Sigmoid colon (tissue), 7 donors: Measurements from ENCODE around the gene MORN1. TPM values are rescaled to one million over a fixed set of nuclear protein-coding genes. Genes with fewer than 3 reads are reported as not detected.

ENCODE experiments used
- DNase-seq: peaks from one replicate; pipeline ENCODE4 v3.0.0-alpha.2; 2019
- H3K27ac ChIP-seq, 4 donors: fragments of 200-600 bp; sonication (generic); one replicate each; pipeline ENCODE4 v1.5.1; 2016 to 2019; ENCODE audit warnings: mild to moderate bottlenecking in 1 of 4
- H3K27me3 ChIP-seq, 3 donors: fragments of 200-600 bp; sonication (generic); one replicate each; pipeline ENCODE4 v1.5.1; 2019; ENCODE audit warnings: mild to moderate bottlenecking in 1 of 3
- H3K36me3 ChIP-seq, 4 donors: fragments of 200-600 bp; sonication (generic); one replicate each; pipeline ENCODE4 v1.5.1; 2016 to 2019
- H3K4me1 ChIP-seq, 4 donors: fragments of 200-600 bp; sonication (generic); one replicate each; pipeline ENCODE4 v1.5.1; 2017 to 2019
- H3K4me3 ChIP-seq, 4 donors: fragments of 200-600 bp; sonication (generic); one replicate each; pipeline ENCODE4 v1.5.1; 2017 to 2019; ENCODE audit warnings: mild to moderate bottlenecking in 2 of 4, moderate library complexity in 1 of 4
- H3K9me3 ChIP-seq, 4 donors: fragments of 200-600 bp in 3 of 4; sonication (generic) in 3 of 4; one replicate each; pipeline versions ENCODE4 v1.5.1 to v1.6.1; 2013 to 2019
- EP300 ChIP-seq, 4 donors: sonication (generic); formaldehyde crosslinking; IDR thresholded peaks; one replicate each; pipeline ENCODE4 v1.6.1; 2017; ENCODE audit warnings: antibody characterized with exemption in 4 of 4
- POLR2A ChIP-seq, 2 donors: fragments of 450-650 bp; IDR thresholded peaks; one replicate each; pipeline ENCODE4 v1.6.1; 2016; ENCODE audit warnings: antibody characterized with exemption in 2 of 2, mild to moderate bottlenecking in 2 of 2, moderate library complexity in 2 of 2
- POLR2AphosphoS5 ChIP-seq, 4 donors: sonication (generic); formaldehyde crosslinking; IDR thresholded peaks; one replicate each; pipeline ENCODE4 v1.6.1; 2017; ENCODE audit warnings: antibody characterized with exemption in 4 of 4
- WGBS, 2 donors: extraction: QIAGEN DNeasy Blood & Tissue Kit; methylation state at CpG; one replicate each; pipeline ENCODE4 v1.1.7; 2013; 5-methylcytosine and 5-hydroxymethylcytosine counted together
- intact Hi-C: fragments of 100-400 bp; cut with DNase I; formaldehyde crosslinking; loops from one replicate; pipeline ENCODE4 v1.15.1; 2023
- polyA plus RNA-seq, 3 donors: library from polyadenylated mRNA; stranded (reverse); fragments of 200-250 nt; gene quantifications; one replicate each; pipeline ENCODE4 v1.2.3, GENCODE V29; 2013
- total RNA-seq, 4 donors: library from RNA; depleted of rRNA; stranded (reverse); fragments of >200 nt; gene quantifications; one replicate each; pipeline ENCODE4 v1.1.0, GENCODE V29; 2016
- TF ChIP-seq, protein P1 (sequence below), 4 experiments: fragments of 450-650 bp in 3 of 4; fragments of 200-600 bp in 1 of 4; IDR thresholded peaks; one replicate each; pipeline ENCODE4 v1.5.1; 2016 to 2019; ENCODE audit warnings: antibody characterized with exemption in 4 of 4, mild to moderate bottlenecking in 3 of 4, moderate library complexity in 2 of 4
- donor health status: healthy with polysubstance abuse.
- donor health status: Bipolar disorder and iron deficiency.
- donor health status: healthy.

Gene MORN1
- total and polyA plus RNA-seq, 7 donors: 2.4 to 9.1 (median 6.4) TPM

DNA sequence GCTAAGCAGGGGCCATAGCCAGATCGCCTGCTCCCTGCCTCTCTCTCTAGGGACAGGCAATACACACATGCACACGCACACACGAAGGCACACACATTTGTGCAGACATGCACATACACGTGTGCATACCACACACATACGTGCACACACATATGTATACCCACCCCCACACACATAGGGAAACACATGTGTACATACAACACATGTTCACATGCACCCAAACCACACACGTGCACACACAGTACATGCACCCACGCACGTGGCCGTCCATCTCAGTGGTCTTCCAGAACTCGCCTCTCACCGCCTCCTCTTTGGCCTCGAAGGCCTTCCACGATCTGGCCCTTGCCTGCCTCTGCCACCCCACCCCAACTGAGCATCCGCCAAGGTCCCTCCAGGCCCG is 46.3 kb upstream of the MORN1 start:
- no peak for DNase-seq
- intact Hi-C loops: no loop called here
- 78 to 86% methylated on average over 15 of the region's 15 CpGs for WGBS, 2 donors
- Histone ChIP-seq H3K36me3 (no peaks in the 10 kb centered on the region), H3K27me3 (peaks cover 2 to 79% (median 31%) of the 10 kb centered on the region in 3 donors), H3K4me1 (no peaks in the 10 kb centered on the region), H3K4me3 (no peak overlapping the region), H3K9me3 (no peaks in the 10 kb centered on the region), H3K27ac (no peak overlapping the region)
- TF ChIP-seq, protein P1, sequence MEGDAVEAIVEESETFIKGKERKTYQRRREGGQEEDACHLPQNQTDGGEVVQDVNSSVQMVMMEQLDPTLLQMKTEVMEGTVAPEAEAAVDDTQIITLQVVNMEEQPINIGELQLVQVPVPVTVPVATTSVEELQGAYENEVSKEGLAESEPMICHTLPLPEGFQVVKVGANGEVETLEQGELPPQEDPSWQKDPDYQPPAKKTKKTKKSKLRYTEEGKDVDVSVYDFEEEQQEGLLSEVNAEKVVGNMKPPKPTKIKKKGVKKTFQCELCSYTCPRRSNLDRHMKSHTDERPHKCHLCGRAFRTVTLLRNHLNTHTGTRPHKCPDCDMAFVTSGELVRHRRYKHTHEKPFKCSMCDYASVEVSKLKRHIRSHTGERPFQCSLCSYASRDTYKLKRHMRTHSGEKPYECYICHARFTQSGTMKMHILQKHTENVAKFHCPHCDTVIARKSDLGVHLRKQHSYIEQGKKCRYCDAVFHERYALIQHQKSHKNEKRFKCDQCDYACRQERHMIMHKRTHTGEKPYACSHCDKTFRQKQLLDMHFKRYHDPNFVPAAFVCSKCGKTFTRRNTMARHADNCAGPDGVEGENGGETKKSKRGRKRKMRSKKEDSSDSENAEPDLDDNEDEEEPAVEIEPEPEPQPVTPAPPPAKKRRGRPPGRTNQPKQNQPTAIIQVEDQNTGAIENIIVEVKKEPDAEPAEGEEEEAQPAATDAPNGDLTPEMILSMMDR (IDR thresholded peaks at IDR 0.05): no peak
- TF ChIP-seq EP300 (IDR thresholded peaks at IDR 0.05): no peak

- WGBS, 2 donors: 86 to 93% methylated on average over 7 of the region's 7 CpGs
- intact Hi-C loops: no loop called here
- TF ChIP-seq POLR2AphosphoS5 (IDR thresholded peaks at IDR 0.05): no peak
- no peak for TF ChIP-seq POLR2A (IDR thresholded peaks at IDR 0.05)
- TF ChIP-seq, protein P1 (IDR thresholded peaks at IDR 0.05): no peak
- no peak for TF ChIP-seq EP300 (IDR thresholded peaks at IDR 0.05)
Observed at GRCh38 chr1:2436876-2437275, 45.5 kb upstream of the MORN1 start.

GRCh38 chr1:2435746-2436355 is 44.5 kb upstream of the MORN1 start:
- no peaks in the 10 kb centered on the region for H3K4me1 ChIP-seq
- intact Hi-C loops: no loop called here
- H3K36me3 ChIP-seq: no peaks in the 10 kb centered on the region
- TF ChIP-seq POLR2A (IDR thresholded peaks at IDR 0.05) (no peak), EP300 (IDR thresholded peaks at IDR 0.05) (no peak), POLR2AphosphoS5 (IDR thresholded peaks at IDR 0.05) (no peak)
- TF ChIP-seq, protein P1 (IDR thresholded peaks at IDR 0.05): no peak
- WGBS, 2 donors: 81 to 90% methylated on average over 2 of the region's 2 CpGs
- no peak for DNase-seq
- H3K27ac ChIP-seq: no peak overlapping the region
- H3K27me3 ChIP-seq: peaks cover 5 to 79% (median 33%) of the 10 kb centered on the region in 3 donors
- no peaks in the 10 kb centered on the region for H3K9me3 ChIP-seq
- no peak overlapping the region for H3K4me3 ChIP-seq

More at GRCh38 chr1:2436876-2437275, 45.5 kb upstream of the MORN1 start:
- DNase-seq: no peak
- Histone ChIP-seq H3K4me3 (no peak overlapping the region), H3K27ac (no peak overlapping the region), H3K27me3 (peaks cover 5 to 79% (median 31%) of the 10 kb centered on the region in 3 donors), H3K9me3 (no peaks in the 10 kb centered on the region), H3K4me1 (no peaks in the 10 kb centered on the region), H3K36me3 (no peaks in the 10 kb centered on the region)

- no peak overlapping the region for H3K27ac ChIP-seq
- peaks cover 5 to 81% (median 33%) of the 10 kb centered on the region in 3 donors for H3K27me3 ChIP-seq
- H3K4me3 ChIP-seq: no peak overlapping the region
- H3K36me3 ChIP-seq: no peaks in the 10 kb centered on the region
- intact Hi-C loops: no loop called here
- H3K4me1 ChIP-seq: no peaks in the 10 kb centered on the region
- H3K9me3 ChIP-seq: peaks cover 0 to under 1% (median under 1%) of the 10 kb centered on the region in 4 donors
- WGBS, 2 donors: 82 to 86% methylated on average over 9 of the region's 9 CpGs
- no peak for DNase-seq
- TF ChIP-seq EP300 (IDR thresholded peaks at IDR 0.05): no peak
- TF ChIP-seq, protein P1 (IDR thresholded peaks at IDR 0.05): no peak
- no peak for TF ChIP-seq POLR2A (IDR thresholded peaks at IDR 0.05)
- no peak for TF ChIP-seq POLR2AphosphoS5 (IDR thresholded peaks at IDR 0.05)
Observed at GRCh38 chr1:2435091-2435490, 43.7 kb upstream of the MORN1 start.
